NCI-H510A treated with DMSO at 0.1 percent for 48 hours (cell line): ENCODE data around the gene MYH9.
"Not testable (repeated sequence)": the region's sequence is repeated elsewhere in the genome, so short reads cannot be mapped to it uniquely, and the experiment has no call there.

Experiments
- DNase-seq: peaks from one replicate; lab custom pipeline; 2025; lab: John Stamatoyannopoulos, UW

The MYH9 gene

DNA sequence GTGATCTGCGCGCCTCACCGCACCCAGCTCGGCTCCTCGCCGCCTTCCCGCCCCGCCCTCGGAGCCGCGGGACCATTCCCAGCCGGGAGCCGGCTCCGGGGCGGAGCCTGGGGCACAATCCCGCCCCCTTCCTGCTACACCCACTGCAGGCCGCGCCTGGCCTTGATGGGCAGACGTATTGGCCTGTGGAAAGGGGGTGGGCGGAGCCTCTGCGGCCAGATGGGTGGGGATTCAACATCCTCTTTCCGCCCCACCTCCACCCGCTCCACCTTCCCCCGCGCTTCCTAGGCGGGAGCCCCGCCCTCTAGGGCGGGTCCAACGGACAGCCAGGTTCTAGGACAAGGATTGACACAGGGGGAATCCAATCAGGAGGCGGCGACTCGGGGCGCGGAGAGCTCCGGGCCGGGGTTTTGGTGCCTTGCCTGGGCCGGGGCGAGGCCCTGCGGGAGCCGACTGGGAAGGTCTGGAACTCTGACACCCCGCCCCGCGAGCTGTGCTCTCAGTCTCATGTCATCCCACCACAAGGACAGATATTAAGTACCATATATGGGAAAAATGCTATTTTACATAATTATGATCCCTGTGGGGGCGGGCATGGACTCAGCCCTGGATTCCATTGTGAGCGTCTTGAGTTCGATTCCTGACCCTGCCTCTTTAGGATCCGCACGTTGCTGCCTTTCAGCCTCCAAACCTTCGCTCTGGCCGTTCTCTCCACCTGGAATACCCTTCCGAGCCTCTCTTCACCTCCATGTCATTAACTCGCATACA, at the start of gene MYH9:
MYH9 (minus strand) TSS at position 9 of the 768 bp plus-strand sequence. CDS start 38,731 bp downstream, outside the sequence.
- peak; percentile 92 for DNase-seq

DNA sequence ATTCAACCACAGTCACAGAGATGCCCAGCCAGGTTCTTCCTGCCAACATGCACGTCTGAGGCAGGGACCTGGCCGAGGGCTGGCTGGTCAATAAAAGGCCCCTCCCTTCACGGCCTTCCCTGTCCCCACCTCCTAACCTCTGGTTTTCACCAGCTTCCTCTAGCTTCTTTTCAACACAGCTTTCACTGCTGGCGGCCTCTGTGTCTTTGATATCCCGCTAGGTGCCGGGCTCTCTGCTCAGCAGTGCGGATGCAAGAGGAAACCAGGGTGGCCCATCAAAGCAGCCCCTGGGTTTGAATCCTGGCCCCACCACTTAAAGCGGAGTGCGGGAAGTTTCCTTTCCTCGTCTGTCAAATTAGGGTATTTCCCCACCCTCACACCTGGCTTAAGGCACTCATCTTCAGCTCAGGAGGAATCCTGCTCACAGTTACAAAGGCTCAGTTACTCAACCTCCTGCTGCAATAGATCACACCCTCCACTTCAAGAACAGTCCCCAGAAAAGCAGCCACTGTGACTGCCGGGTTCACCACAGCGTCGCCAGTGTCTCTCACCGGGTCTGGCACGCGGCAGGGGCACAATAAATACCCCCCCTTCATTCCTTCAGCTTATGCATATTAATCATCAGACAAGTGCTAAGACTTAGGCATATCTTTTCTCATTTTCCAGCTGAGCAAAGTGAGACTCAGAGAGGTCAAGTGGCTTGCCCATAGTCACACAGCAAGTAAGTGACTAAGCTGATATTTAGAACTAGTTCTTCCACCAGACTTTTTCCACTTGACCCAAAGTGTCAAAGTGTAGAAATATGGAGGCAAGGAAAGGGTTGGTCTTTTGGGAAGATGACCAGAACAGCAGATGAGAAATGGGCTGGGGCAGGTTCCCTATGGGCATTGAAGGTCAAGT, 48.0 kb upstream of the MYH9 start:
- DNase-seq: peak; percentile 80

DNA sequence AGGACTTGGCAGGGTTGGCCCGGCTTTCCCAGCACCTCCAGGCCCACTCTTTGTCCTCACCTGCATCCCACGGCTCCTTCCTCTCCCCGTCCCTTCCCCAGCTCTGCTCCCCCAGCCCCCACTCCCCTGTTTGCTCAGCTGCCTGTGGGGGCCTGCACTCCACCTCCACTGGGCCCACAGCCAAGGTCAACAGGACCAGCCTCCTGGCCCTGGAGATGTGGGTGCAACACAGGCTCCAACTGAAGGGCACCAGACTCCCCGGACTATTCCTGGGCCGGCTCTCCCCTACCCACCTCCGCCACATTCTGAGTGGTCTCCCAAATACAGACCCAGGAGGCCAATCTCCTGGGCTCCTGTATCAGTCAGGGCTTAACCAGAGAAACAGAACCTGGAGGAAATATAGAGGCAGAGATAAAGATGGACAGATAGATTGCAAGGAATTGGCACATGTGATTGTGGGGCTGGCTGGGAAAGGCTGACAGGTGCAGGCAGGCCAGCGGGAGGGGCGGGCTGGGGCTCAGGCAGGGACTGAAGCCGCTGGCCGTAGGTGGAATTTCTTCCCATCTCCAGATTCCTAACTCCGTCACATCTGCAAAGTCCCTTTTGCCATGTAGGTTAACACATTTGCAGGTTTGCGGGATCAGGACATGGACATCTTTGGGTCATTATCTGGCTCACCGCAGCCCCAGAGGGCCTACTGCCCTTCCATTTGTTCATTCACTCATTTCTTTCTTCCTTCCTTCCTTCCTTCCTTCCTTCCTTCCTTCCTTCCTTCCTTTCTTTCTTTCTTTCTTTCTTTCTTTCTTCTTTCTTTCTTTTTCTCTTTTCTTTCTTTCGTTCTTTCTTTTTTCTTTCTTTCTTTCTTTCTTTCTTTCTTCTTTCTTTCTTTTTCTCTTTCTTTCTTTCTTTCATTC, 45.8 kb upstream of the MYH9 start:
- peak; percentile 93 for DNase-seq

DNA sequence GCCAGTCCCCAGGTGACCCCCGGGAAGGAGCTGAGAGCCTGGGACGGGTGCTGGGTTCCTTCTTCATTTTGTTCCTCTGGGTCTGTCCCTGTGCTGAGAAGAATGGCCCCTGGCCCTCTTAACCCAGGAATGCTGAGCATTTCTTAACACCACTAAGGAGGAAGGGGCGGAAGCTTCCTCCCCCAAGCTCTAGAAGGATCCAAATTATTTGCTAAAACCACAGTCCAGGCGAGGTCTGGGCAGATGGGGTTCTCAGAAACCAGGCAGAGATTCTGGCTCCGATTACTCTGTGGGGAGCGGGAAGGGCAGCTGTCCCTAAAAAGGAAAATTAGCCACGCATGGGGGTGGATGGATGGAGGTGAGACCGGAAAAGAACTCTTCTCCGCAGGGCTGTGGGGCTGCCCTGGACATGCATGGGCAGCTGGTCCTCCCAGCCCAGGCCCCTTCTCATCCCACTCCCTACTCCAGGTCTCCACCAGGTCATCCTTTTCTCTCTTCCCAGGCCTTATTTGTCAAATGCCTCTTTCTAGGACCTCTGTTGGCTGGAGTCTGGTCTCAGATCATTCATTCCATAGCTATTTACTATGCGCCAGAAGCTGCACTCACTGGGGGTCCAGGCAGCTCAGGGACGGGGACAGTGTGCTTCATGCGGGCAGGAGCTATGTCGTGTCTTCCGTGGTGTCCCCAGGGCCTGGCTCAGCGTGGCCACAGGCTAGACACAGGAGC, 45.0 kb upstream of the MYH9 start:
- DNase-seq: no peak

DNA sequence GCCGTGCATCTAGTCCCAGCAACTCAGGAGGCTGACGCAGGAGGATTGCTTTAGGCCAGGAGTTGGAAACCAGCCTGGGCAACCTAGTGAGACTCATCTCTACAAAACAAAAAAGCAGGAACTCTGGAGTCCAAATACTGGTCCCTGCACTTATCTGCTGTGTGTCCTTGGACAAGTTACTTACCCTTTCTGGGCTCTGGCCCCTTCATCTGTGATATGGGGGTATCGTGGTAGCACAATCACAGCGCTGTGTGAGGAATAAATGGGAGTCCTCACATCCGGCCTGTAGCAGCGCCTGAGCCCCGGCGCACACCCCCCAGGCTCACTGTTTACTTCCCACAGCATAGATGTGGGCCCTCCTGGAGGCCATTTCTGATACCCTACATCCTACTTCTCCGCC, 44.2 kb upstream of the MYH9 start:
- DNase-seq: no peak

DNA sequence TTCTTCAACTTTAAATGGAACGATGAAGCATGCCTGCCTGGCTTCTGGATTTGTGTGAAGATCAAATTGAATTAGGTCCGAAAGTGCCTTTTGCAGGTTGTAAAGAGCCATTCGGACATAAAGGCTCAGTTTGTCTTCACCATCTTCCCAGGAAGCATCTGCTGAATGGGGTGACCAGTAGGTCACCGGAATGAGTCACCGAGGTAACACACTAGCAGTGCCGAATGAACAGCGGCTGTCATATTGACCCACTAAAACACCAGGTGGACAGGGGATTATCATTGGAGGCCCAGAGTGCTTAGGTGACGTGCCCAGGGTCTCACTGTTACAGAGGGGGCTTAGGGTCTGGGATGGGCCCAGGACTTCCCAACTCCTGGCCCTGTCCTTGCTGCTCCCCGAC, 43.1 kb upstream of the MYH9 start:
- no peak for DNase-seq

DNA sequence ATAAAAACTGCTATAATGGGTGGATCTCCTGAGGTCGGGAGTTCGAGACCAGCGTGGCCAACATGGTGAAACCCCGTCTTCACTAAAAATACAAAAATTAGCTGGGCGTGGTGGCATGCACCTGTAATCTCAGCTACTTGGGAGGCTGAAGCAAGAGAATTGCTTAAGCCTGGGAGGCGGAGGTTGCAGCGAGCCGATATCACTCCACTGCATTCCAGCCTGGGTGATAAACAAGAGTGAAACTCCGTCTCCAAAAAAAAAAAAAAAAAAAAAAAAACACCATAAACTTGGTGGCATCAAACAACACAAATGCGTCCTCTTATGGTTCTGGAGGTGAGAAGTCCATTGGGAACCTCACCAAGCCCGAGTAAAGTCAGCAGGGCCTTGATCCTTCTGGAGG, 40.2 kb upstream of the MYH9 start:
- DNase-seq: not testable (repeated sequence)

DNA sequence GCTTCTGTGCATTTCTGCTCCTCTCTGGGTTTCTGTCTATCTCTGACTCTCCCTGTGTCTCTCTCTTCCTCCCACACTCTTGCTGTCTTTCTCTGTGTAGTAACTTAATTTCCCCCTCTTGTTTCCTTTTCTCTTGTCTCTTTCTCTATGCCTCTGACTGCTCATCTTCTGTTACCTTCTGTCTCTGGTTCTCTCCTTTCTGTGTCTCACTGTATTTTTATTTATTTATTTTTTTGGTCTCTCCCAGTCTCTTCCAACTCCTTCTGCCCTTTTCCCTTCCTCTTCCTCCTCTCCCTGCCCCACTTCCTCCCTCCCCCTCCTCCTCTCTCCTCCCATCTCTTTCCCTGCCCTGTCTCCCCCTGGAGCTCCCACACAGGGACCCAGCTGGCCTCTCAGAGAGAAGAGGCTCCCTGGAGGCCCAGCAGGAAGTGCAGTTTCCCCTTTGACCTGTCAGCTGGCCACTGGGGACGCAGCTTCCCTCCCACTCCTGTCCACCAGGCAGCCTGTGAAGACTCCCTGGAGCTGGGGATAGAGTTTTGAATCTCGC, 38.3 kb upstream of the MYH9 start:
- peak; percentile 6 for DNase-seq

DNA sequence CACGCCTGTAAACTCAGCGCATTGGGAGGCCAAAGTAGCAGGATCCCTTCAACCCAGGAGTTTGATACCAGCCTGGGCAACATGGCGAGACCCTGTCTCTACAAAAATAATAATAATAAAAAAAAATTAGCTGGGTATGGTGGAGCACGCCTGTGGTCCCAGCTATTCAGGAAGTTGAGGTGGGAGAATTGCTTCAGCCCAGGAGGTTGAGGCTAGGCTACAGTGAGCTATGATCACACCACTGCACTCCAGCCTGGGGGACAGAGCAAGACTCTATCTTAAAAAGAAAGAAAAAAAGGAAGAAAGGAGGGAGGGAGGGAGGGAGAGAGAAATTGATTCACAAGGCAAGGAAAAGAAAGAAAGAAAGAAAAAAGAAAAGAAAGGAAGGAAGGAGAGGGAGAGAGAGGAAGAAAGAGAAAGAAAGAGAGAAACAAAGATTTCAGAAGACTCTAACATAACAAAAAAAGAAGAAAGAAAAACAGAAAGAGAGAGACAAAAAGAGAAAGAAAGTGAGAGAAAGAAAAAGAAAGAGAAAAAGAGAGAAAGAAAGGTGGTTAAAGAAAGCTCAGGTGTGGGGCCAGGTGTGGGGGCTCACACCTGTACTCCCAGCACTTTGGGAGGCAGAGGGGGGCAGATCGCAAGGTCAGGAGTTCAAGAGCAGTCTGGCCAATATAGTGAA, 37.3 kb upstream of the MYH9 start:
- DNase-seq: no peak

DNA sequence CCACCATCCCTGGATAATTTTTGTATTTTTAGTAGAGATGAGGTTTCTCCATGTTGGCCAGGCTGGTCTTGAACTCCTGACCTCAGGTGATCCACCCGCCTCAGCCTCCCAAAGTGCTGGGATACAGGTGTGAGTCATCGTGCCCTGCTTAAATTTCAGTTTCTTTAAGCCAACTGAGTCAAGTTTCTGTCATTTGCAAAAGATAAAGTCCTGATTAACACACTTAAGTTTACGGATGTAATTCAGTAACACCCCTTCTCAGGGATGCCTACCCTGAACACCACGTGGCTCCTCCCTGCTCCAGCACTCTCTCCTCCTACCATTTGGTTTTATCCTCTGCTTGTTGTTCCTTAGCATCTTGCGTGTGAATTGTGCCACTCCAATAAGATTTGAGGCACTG, 36.7 kb upstream of the MYH9 start:
- DNase-seq: not testable (repeated sequence)

DNA sequence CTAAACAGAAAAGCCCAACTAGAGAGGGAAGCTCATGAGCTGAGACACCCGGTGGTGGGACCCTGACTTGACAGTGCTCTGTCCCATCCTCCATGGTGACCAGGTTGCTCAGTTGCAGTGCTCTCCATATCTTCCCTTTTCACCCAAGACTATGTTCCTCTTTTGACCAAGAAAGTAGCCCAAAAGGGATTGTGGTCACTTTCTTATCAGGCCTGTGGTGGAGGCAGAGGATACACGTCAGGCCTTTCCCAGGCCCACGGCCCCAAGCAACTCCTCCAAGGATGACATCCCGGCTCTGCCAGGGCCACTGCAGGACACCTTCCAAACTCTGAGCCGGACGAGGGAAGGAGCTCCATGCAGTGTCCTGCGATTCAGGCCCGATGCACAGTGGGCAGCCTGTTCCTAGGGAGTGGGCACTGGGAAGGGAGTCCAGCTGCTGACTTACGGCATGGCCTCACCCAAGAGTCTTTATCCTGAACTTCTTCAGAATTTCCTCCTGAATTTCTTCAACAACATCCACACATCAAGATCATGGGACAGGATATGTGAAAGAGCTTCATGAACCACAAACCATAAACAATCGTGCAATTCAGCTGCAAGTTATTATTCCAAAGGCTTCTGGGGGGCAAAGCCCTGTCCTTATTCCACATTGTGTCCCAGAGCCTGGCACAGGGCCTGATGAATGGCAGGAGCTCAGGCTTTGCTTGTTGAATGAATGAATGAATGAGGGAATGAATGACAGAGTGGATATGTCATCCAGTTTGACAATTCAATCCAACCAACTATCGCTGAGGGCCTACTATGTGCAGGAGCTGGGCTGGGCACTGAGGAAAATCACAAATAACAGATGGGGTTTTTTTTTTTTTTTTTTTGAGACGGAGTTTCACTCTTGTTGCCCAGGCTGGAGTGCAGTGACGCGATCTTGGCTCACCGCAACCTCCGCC, 36.0 kb upstream of the MYH9 start:
- no peak for DNase-seq

DNA sequence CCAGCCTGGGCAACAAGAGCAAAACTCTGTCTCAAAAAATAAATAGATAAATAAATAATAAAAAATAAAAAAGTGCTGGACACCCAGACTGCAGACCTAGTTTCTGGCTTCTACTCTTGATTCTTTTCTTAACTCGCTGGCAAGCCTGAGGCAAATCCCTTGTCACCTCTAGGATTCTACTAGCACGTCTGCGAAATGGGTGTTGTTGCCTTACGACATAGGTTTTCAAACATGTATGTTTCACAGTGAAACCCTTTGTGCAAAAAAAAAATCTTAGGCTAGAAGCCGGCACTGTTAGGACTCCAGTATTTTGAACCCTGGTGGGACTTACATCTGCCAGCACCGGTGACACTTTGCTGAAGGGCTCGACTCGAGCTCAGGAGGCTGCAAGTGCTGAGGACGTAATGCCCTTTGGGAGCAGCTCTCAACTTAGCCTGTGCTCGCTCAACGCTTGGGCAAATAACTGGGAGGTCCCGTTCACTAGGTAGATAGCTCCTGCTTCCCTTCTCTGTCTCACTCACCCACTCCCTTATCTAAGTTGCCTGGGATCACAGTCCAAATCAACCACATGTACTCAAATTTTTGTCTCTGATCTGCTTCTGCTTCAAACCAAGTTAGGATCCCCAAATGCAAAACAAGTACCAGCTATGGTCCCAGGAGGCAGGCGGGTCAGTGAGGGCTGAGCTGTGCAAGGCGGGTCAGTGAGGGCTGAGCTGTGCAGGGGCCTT, 34.7 kb upstream of the MYH9 start:
- DNase-seq: no peak

DNA sequence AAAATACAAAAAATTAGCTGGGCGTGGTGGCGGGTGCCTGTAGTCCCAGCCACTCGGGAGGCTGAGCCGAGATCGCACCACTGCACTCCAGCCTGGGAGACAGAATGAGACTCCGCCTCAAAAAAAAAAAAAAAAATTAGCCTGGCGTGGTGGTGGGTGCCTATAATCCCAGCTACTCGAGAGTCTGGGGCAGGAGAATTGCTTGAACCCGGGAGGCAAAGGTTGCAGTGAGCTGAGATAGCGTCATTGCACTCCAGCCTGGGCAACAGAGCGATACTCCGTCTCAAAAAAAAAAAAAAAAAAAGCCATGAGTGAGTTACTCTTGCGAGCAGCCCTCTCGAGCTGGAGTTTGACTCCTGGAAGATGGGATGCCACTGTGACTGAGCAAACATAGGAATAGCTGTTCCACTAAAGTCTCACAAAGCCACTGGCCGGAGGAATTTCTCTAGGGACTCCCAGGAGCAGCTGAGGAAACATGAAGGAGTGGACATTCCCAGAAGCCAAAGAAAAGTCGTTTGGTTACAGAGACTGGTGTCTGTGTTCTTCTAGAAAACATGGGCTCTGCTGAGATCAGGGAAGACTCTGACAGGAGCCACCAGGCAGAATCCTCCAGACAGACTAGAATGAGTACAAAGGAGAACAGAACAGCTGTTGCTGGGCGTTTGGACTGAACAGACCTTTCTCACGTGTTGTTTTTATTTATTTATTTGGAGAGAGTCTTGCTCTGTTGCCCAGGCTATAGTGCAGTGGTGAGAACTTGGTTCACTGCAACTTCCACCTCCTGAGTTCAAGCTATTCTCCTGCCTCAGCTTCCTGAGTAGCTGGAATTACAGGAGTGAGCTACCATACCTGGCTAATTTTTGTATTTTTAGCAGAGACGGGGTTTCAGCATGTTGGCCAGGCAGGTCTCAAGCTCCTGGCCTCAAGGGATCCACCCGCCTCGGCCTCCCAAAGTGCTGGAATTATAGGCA, 32.4 kb upstream of the MYH9 start:
- no peak for DNase-seq

DNA sequence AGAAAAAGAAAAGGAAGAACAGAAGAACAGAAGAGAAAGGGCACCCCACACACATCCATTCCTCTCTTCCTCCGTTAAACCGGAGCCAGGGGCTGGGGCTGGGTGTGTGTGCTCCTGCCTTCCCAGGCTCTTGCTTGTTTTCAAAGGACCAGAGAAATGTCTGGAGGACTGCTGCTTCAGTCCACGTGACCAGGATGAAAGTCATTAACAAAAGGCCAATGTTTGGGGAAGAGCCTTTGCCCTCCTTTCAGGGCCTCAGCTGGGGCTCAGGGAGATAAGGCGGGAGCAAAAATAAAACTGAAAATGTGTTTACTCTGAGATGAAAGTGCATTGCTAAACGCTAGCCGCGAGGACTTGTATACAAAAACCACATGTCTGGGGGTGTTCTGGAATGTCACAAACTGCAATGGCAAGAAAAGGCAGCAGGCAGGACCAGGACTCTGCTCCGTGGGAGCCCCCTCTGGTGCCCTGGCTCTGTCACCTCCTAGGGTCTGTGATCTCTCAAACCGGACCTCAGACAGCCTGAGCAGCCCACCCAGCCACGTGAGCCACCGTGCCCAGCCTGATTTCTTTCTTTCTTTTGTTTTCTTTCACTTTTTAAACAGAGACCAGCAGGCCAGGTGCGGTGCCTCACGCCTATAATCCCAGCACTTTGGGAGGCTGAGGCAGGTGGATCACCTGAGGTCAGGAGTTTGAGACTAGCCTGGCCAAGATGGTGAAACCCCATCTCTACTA, 31.6 kb upstream of the MYH9 start:
- DNase-seq: no peak

DNA sequence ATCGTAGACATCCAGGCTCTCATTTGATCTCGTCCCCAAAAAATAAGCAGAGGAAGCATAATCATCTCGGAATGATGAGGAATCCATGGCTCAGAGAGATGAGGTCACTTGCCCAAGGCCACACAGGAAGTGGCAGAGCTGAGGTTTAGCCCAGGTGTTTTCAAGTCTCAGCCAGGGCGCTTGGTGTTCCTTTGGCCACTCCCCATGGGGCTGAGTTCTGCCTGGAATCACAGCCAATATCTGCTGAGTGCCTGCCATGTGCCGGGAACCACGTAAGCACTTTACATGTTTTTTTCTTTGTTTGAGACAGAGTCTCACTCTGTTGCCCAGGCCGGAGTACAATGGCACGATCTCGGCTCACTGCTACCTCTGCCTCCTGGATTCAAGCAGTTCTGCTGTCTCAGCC, 29.5 kb upstream of the MYH9 start:
- no peak for DNase-seq

DNA sequence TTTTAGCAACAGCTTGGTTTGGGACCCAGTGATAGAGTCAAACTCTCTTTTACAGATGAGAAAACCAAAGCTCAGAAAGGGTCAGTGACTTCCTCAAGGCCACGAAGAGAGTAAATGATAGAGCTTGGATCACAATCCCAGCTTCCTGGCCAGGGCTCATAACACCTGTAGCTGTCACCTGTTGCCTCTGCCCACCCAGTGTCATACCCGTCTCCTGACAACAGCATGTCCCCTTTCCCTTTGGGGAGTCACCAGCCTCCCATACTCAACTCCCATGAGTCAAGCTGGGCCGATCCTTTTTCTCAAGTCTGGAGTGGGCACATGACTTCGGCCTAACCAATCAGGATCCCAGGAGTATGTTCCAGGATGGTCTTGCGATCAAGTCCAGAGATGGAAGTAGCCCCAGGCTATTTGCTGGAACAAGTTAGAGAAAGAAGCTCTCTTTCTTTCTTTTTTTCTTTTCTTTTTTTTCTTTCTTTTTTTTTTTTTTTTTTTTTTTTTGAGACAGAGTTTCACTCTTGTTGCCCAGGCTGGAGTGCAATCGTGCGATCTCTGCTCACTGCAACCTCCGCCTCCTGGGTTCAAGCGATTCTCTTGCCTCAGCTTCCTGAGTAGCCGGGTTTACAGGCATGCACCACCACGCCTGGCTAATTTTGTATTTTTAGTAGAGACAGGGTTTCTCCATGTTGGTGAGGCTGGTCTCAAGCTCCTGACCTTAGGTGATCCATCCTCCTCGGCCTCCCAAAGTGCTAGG, 27.8 kb upstream of the MYH9 start:
- no peak for DNase-seq
